Measurements from ENCODE around the gene TIMM10B. TPM values are rescaled to one million over a fixed set of nuclear protein-coding genes. Genes with fewer than 3 reads are reported as not detected.

Gene TIMM10B, protein sequence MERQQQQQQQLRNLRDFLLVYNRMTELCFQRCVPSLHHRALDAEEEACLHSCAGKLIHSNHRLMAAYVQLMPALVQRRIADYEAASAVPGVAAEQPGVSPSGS
- 36.6 and 53.2 TPM in 2 replicates for total RNA-seq (2014; rRNA removed; shearing (Covaris generic))

DNA sequence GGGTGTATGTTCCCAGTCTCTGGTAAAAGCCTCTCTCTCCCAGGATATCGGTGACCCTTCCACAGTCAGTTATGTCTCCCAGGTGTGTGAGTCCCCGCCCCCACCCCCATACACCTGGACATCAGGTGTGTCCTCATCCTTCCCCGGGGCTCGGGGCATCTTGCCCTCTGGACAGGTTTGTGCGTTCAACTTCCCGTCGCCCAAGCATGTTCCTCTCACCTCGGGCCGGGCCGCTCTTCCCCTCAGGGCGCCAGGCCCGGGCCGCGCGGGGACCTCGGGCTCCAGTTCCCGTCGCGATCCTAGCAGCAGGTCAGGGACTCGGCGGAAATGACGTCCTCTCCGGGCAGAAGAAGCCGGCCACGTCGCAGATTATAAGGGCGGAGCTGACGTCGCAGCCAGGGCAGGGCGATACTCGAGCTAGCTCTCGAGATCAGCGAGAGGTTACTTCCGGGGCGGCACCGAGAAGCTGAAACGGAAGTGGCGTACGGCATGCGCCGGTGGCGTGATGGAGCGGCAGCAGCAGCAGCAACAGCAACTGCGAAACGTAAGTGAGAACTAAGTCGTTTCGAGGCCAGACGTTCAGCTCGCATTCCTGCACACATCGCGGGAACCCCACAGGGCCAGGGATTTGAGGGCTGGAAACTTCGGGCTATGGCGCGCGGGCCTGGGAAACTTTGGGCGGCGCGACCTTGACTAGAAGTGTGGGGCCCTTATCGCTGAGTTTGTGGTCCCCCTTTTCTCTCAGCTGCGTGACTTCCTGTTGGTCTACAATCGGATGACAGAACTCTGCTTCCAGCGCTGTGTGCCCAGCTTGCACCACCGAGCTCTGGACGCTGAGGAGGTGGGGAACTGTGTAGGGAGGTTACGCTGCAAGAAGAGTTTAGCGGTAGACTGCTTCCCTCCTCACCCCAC, at the start of gene TIMM10B, which contains the start of gene ARFIP2:
Gene TIMM10B, plus strand, starts transcription at position 490 of the 912 bp plus-strand sequence. Its CDS starts 16 bp downstream, at position 506.
Gene ARFIP2, minus strand, starts transcription at position 320 of the 912 bp plus-strand sequence. CDS start 910 bp downstream, outside the sequence.
- DNase-seq (ENCODE audit: low read depth), result peak; percentile 98

DNA sequence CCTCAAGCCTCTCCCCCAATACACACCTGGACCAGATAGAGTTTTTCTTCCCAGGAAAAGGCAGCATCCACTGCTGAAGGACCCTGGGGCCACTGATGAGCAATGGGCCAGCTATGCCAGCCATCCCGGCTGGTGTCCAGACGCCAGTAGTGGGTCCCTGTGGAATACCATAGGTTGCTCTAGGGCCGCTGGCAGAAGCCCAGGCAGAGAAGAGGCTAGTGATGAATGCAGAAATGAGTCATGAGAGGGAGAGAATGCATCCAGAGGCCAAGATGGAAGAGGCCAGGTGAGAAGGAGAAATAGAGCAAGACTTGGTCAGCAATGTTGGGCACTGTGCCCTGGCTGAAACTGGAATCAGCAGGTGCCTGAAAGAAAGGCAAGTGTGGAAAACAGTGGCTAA, 49.4 kb upstream of the TIMM10B start:
- peak; percentile 98 for DNase-seq (ENCODE audit: low read depth)

DNA sequence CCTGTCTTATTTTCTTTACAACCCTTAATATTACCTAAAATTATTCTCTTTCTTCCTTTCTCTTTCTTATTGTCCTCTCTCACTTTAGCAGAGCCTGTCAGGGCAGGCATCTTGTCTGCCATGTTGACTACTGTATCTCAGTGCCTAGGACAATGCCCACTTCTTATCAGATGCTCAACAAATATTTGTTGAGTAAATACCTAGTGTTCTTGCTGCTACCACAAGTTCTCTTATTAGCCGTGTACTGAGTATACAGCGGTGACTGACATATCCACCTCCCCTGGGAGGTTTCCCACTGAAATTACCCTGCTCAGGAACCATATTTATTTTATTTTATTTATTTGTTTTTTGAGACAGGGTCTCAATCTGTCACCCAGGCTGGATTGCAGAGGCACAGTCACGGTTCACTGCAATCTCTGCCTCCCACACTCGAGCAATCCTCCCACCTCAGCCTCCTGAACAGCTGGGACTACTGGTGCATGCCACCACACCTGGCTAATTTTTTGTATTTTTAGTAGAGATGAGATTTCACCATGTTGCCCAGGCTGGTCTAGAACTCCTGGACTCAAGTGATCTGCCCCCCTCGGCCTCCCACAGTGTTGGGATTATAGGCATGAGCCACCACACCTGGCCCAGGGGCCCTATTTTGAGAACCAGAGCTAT, 47.2 kb upstream of the TIMM10B start:
- DNase-seq (ENCODE audit: low read depth), result no peak

DNA sequence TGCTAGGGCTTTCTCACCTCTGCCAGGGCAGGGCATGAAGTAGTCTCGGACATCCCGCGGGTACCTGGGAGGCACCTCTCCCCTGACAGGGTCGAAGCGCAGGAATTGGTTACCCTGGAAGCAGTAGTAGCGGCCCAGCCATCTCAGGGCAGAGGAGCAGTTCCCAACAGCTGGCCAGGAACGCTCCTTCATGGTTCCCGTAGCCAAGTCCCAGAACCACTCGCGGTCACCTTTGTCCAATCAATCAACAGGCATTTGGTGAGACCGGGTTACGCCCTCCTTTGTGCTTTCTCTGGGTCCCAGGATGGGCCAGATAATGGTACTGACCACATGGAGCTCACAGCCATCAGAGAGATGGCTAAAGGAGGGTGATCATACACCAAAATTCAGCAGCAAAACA, 43.9 kb upstream of the TIMM10B start:
- DNase-seq (ENCODE audit: low read depth), result no peak

DNA sequence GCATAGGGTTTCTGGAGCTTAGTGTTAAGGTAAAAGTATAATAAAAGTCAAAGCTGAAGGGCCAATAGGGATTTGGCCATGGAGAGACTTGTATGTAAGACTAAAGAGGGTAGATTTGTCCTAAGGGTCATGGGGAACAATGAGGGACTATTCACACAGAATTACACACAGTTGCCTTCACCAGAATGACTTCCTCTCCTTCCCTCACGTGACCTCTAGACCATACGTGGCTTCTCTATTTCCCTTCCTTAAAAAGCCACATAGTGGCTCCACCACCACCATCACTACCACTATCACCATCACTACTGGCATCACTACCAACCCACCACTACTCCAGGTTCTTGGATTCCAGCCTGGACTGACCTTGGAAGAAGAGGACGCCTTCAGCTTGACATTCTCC, 43.3 kb upstream of the TIMM10B start:
- DNase-seq (ENCODE audit: low read depth), result no peak

DNA sequence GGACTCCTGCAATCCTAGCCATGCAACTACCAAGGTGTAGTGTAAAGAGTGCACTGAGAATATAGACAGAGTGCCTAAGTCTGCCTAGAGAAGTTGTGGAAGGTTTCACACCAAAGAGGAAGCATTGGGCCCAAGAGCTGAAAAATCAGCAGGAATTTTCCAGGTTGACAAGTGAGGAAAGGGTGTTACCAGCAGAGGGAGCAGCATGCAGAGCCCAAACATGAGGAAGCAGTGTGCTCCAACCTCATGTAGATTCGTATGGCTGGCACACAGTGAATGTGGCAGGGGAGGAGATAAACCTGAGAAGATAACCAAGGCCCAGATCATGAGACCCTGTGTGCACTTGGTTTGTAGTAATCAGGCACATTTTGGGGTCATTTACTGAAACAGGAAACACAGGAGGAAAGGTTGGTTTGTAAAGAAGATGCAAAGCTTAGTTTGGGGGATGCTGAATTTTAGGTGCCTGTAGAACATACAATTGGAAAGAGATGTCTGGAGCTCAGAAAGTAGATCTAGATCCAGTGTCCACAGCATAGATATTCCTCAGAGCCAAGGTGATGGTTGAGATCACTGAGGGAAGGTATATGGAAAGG, 42.2 kb upstream of the TIMM10B start:
- peak; percentile 59 for DNase-seq (ENCODE audit: low read depth)

DNA sequence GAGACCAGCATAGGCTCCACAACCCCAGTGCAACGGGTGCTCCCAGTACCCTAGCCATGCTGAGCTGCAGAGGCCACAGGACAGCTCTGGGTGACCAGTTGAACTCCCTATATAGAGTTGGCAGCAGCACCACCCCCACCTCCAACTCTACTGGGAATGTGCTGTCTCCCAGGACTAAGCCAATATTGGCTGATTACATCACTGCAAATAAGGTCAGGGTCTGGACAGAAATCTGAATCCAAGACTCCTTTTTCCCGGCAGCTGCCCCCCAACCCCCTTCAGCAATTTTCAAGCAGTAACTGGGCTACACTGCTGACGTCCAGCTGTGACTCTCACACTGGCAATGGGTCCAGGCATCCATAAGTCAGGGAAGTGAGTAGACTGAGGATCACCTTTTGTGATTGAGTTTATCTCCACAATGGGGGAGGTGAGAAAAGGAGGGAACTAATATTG, 40.4 kb upstream of the TIMM10B start, which contains the start of gene HPX:
Gene HPX, minus strand, starts transcription at position 82 of the 453 bp plus-strand sequence. Its CDS starts 24 bp downstream, at position 58.
- no peak for DNase-seq (ENCODE audit: low read depth)

DNA sequence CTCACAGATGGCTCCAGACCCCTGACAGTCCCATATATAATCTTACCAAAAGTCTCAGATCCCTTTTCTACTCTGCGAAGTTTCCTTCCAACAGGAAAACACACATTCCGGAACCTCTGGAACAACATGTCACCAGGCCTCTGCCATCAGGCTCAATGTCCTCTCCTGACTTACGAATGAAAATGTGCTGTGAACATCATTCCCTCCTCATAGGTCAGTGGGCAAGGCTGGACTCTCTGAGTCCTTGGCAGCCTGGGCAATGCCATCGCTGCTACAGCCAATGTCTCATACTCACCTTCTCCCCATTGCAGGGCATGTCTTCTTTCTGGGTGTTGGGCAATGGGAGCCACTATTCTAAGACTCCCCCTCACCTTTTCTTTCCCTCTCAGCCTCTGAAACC, 38.9 kb upstream of the TIMM10B start:
- no peak for DNase-seq (ENCODE audit: low read depth)

DNA sequence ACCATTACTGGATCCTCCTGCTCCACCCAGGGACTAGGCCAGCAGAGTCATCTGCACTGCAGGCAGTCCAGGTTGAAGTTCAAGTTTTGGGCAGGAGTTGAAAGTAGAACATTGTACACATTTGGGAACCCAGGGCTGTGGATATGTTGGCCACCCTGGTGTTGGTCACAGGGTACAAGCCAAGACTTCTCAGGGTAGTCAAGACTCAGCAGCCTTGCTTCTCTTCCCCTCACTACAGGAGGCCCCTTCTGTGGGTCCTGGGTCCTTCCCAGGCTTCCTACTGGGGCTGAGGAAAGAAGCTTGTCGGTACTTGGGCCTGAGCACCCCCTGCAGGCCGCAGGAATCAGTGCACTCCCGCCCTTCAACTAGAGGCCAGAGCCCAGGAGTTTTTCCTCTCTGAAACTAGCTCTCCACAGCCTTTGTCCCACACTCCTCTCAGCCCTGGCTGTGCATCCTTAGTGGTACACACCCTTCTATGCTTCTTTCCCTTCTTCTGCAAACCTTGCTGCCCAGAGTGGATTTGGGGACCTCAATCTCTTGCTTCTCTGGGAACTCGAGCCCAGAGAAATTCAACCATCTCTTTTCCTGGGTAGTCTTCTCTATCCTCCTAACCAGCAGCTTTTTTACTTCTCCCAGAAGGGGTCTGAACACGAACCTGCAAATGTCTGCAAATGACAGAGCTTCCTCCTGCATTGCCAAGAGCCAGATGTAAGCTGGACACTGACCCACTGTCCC, 37.9 kb upstream of the TIMM10B start:
- peak; percentile 40 for DNase-seq (ENCODE audit: low read depth)

DNA sequence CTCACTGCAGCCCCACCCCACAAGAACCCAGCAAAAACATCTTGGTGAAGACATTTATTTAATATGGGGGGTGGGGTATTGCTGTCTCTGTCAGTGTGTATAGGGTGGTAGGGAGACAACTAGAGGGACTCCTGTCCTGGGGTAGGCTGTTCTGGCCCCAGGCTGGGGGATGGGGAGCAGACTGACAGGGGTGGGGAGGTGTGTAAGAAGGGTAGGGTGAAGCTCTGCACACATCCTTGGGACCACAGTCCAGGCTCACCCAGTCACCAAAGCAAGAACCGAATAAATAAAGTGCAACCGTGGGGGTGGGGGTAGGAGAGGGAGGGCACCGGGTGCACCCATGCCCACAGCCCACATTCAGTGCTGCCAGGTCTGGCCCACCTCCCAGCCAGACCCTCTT, 32.7 kb upstream of the TIMM10B start:
- no peak for DNase-seq (ENCODE audit: low read depth)

DNA sequence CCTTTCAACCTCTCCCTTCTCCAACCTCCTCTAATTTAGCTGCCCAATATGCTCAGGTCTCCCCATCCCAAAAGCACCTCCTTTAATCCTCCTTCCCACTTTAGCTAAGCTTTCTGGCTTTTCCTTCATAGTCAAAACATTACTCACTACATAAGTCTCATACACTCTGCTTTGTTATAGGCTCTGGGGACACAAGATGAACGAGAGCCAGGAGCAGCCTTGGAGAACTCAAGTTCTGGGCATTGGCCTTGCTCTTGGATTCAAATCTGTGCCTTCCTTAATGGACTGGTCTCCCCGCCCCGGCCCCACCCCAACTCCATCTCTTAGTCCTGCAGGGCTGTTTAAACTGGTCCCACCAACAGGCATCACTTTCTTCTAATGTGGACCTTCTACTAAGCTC, 29.1 kb upstream of the TIMM10B start:
- no peak for DNase-seq (ENCODE audit: low read depth)

DNA sequence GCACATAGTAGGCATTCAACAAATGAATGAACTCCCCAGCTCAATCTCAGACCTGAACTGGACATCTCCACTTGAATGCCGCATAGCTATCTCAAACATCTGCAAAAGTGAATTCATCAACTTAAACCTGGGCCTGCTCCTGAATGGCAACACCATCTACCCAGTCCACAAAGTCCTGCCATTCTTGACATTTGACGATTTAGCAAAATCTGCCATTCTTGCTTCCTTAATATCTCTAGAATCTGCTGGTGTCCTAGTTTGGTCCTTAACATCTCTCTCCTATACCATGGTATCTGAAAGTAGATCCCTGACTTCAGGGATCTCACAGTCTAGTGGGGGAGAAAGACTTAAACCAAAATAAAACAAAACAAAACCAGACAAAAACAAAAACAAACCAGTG, 28.1 kb upstream of the TIMM10B start:
- no peak for DNase-seq (ENCODE audit: low read depth)

DNA sequence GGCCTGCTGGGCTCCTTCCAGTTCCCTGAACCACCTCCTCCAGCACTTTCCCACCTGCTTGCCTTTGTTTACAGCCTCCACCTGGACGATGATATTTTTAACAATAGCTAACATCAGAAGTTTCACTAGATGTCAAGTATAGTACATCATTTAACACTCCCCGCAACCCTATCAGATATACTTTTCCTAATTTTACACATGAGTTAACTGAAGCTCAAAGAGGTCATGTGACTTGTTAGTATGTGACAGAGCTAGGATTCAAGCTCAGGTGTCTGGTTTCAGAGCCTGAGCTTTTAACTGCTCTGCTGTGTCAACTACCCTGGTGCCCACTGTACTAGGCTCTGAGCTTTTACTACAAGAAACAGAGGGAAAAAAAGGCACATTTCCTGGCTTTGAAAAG, 26.2 kb upstream of the TIMM10B start:
- DNase-seq (ENCODE audit: low read depth), result no peak

DNA sequence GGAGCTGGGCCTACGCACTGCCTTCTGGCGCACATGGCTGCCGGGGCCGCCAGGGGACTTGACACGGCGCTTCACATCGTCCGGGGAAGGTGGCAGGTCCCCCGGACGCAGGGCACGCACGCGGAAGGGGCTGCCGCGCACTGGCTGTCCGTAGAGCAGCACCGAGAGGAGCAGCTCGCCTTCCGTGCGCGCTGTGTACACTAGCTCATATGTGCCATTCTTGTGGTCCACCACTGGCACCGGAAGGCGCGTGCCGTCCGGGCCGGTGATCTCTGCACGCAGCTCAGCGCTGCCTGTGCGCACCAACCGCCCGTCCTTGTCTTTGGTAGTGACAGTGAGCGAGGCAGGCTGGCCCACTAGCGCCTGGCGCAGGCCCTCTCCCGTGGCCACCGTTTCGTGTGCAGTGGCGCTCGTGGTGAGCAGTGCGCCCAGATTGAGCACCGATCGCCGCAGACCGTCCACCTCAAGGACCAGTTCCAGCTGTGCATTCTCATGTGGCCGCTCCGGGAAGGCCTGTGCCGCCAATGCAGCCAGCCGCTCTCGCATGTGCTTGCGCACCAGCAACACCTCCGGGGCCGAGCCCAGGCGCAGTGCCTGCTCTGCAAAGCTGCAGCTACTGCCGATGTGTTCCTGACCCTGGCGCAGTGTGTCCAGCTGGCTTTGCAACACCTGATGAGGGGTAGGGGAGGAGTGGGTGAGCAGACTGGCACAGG, 24.8 kb upstream of the TIMM10B start:
- no peak for DNase-seq (ENCODE audit: low read depth)

DNA sequence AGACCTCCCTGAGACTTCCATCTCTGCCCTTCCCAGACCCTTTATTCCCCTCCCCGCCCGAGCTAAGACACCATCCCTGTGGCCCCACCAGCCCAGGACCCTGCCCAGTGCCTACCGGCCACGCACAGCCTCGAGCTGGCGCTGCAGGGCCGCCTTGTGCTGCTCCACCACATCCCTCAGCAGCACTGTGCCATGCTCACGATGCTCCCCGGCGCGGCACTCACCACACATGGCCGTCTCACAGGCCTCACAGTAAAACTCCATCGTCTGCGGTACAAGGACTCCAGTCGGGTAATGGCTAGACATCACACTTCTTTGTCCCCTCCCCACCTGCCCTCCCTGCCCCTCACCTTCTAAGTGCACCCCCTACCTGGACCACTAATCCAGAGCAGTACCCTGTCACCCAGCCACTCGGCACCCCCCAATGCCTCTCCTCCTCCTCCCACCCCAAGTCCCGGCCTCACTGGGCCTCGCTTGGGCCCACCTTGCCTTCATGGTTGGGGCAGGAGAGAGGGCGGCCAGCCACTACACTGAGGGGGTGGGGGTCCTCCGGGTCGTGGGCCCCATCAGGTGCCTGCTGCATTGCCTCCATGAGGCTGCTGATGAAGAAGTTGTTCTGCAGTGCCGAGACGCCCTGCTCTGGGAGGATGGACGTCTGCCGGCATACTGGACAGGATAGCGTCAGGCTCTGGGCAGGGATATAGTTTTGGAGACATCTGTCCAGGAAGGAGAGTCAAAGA, 23.6 kb upstream of the TIMM10B start:
- DNase-seq (ENCODE audit: low read depth), result no peak

DNA sequence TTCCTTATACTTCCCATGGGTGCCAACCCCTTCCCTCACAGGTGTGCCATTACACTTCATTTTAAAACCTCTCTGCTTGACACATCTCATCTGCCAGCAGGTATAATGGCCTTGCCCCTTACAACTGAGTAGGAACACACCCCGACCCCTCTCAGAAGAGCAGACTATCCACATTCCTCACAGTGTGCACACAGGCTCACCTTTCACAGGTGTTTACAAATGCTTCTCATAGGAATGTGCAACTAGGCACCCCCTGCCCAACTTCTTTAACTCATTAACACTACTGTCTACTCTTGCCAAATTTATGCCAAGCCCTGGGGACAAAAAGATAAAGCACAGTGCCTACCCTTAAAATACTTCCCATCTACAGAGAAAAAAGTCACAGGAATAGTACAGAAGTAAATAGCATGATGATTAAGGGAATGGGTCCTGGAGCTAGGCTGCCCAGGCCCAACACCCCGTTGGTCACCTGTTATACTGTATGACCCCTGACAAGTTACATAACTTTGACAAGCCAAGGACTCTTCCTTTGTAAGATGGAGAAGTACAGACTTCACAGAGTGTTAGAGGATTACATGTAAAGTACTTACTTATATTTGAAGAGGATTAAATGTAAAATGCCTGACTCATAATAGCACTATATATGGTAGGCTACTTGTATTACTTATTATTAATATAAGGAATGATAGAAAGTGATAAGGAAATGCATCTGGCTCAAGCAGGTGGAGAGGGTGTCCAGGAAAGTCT, 22.8 kb upstream of the TIMM10B start:
- no peak for DNase-seq (ENCODE audit: low read depth)

DNA sequence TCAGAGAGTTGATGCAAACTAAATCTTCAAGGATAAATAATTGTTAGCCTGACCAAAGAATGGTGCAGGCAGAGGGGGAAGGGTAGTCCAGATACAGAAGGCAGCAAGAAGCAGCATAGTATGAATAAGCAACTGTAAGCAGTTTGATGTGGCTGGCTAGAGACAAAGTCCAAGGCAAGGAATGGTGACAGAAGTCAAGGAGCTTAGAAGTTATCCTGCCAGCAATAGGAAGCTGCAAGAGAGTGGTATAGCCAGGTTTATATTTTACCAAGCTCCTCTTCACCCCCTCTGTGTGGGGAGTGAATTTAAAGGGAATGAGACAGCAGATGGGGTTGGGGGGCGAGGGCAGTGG, 22.2 kb upstream of the TIMM10B start:
- no peak for DNase-seq (ENCODE audit: low read depth)

DNA sequence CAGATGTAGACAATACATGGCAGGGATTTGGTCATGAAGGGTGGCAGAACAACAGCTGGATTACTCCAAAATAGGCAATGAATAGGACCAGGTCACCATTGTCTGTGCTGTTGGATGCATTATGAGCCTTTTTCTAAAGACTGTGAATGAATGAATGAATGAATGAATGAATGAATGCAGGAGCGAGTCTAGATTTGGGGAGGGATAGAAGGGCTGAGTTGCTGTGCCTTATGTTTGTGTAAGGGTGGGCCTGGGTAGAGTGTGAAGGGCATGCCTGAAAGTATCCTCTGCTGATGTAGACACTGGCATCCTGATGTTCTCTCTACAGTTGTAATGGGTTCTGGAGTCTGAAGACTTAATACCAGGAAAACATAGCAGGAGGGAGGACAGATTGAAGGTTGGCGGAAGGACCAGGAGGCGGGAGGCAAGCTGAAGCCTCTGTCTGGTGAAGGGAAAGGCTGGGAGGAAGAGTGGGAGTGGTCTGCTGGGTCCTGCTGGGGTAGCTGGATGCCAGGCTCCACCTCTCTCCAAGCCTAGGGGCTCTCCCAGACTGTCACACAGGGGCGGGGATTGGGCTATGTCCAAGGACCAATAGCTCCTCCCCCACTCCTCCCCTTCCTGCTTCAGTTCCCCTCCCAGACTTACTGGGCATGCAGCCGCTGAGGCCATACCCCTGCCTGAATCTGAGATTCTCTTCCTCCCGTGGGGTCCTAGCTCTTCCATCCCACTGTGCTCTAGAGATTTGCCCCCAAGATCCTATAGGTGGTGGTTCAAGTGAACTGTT, 12.4 kb upstream of the TIMM10B start:
- DNase-seq (ENCODE audit: low read depth), result peak; percentile 18

DNA sequence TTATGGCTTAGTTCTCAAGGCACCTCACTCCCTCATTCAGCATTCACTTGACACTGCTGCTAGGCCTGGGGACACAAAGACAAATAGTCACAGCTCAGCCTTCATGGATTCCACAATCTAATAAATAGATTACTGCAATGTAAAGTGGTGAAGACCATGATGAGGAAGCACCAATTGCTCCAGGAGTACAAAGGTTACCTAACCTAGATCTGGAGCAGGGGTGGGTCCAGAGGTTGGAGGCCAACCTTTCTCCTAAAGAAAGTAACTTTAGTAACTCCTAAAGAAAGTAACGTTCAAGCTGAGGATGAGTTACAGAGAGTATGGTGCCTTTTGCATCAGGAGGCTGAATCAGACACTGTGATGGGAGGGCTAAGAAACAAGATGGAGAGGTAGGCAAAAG, 11.7 kb upstream of the TIMM10B start:
- DNase-seq (ENCODE audit: low read depth), result no peak

Measured in M059J (cell line).